IPS-18a (cell line): ENCODE measurements around the gene FAM135A.
A peak's percentile ranks its signal among the peaks of the same experiment; 100 is the strongest.
"Not testable (repeated sequence)": the region's sequence is repeated elsewhere in the genome, so short reads cannot be mapped to it uniquely, and the experiment has no call there.

Experiments
- H3K27ac ChIP-seq: one replicate; pipeline ENCODE4 v1.5.1; 2013; ENCODE audit warnings: low read length
- H3K27me3 ChIP-seq: one replicate; pipeline ENCODE4 v1.6.1; 2013; ENCODE audit warnings: mild to moderate bottlenecking, low read length; ENCODE audit not compliant: control insufficient read depth, insufficient read depth
- H3K36me3 ChIP-seq: one replicate; pipeline ENCODE4 v1.6.1; 2013; ENCODE audit warnings: low read depth, low read length; ENCODE audit not compliant: control insufficient read depth
- H3K4me1 ChIP-seq: one replicate; pipeline ENCODE4 v1.6.1; 2013; ENCODE audit warnings: low read depth, low read length; ENCODE audit not compliant: control insufficient read depth
- H3K4me3 ChIP-seq: one replicate; pipeline ENCODE4 v1.5.1; 2013; ENCODE audit warnings: low read length
- H3K9ac ChIP-seq: one replicate; pipeline ENCODE4 v1.6.1; 2013; ENCODE audit warnings: mild to moderate bottlenecking, low read length, moderate library complexity
- H3K9me3 ChIP-seq: one replicate; pipeline ENCODE4 v1.6.1; 2013; ENCODE audit warnings: low read depth, low read length; ENCODE audit not compliant: control insufficient read depth

The FAM135A gene

GRCh38 chr6:70552286-70552940 is 139.1 kb downstream of the FAM135A start:
- not testable (repeated sequence) for H3K36me3 ChIP-seq, H3K4me3 ChIP-seq, H3K9me3 ChIP-seq, H3K4me1 ChIP-seq, H3K9ac ChIP-seq, H3K27ac ChIP-seq, H3K27me3 ChIP-seq

GRCh38 chr6:70552974-70553373 is 139.7 kb downstream of the FAM135A start:
- H3K36me3 ChIP-seq, result no peaks in the 10 kb centered on the region
- peaks cover 4% of the 10 kb centered on the region for H3K4me1 ChIP-seq
- H3K27ac ChIP-seq, result no peak overlapping the region
- no peaks in the 10 kb centered on the region for H3K9me3 ChIP-seq
- no peak overlapping the region for H3K9ac ChIP-seq
- H3K27me3 ChIP-seq, result no peaks in the 10 kb centered on the region
- no peak overlapping the region for H3K4me3 ChIP-seq

GRCh38 chr6:70557998-70558397 is 144.7 kb downstream of the FAM135A start:
- Histone ChIP-seq H3K4me3 (no peak overlapping the region), H3K9me3 (no peaks in the 10 kb centered on the region), H3K27me3 (no peaks in the 10 kb centered on the region), H3K36me3 (no peaks in the 10 kb centered on the region), H3K27ac (no peak overlapping the region), H3K4me1 (no peaks in the 10 kb centered on the region), H3K9ac (no peak overlapping the region)

- H3K9me3 ChIP-seq, H3K27me3 ChIP-seq, H3K36me3 ChIP-seq, H3K4me3 ChIP-seq, H3K9ac ChIP-seq, H3K27ac ChIP-seq: not testable (repeated sequence)
- H3K4me1 ChIP-seq, result peaks cover 11% of the 10 kb centered on the region
Observed at GRCh38 chr6:70562401-70562800, 149.1 kb downstream of the FAM135A start.

- Histone ChIP-seq H3K27ac (no peak overlapping the region), H3K9ac (no peak overlapping the region), H3K9me3 (no peaks in the 10 kb centered on the region), H3K4me1 (peaks cover 11% of the 10 kb centered on the region), H3K36me3 (no peaks in the 10 kb centered on the region), H3K27me3 (no peaks in the 10 kb centered on the region), H3K4me3 (no peak overlapping the region)
Observed at GRCh38 chr6:70563530-70563929, 150.2 kb downstream of the FAM135A start.

GRCh38 chr6:70566751-70567382 is 153.6 kb downstream of the FAM135A start, which contains the start of gene SDHAF4:
Gene SDHAF4, plus strand, starts transcription at chr6:70566930. Its CDS starts 11 bp downstream, at chr6:70566941.
- H3K9ac ChIP-seq, result peak within 1 kb of the TSS; percentile 88
- peak within 1 kb of the TSS; percentile 78 for H3K4me3 ChIP-seq
- no peaks in the 10 kb centered on the region for H3K9me3 ChIP-seq
- H3K27me3 ChIP-seq, result no peaks in the 10 kb centered on the region
- peaks cover 11% of the 10 kb centered on the region for H3K4me1 ChIP-seq
- peak within 1 kb of the TSS; percentile 41 for H3K27ac ChIP-seq
- no peaks in the 10 kb centered on the region for H3K36me3 ChIP-seq

- no peaks in the 10 kb centered on the region for H3K9me3 ChIP-seq
- H3K36me3 ChIP-seq, result peaks cover 3% of the 10 kb centered on the region
- H3K4me1 ChIP-seq, result no peaks in the 10 kb centered on the region
- H3K9ac ChIP-seq, result no peak overlapping the region
- H3K27ac ChIP-seq, result no peak overlapping the region
- H3K27me3 ChIP-seq, result no peaks in the 10 kb centered on the region
- H3K4me3 ChIP-seq, result no peak overlapping the region
Observed at GRCh38 chr6:70574643-70575042, 161.3 kb downstream of the FAM135A start.

GRCh38 chr6:70575899-70576495 is 162.7 kb downstream of the FAM135A start:
- Histone ChIP-seq H3K9me3 (no peaks in the 10 kb centered on the region), H3K9ac (no peak overlapping the region), H3K27ac (no peak overlapping the region), H3K4me3 (no peak overlapping the region), H3K4me1 (no peaks in the 10 kb centered on the region), H3K36me3 (peaks cover 13% of the 10 kb centered on the region), H3K27me3 (no peaks in the 10 kb centered on the region)

GRCh38 chr6:70586114-70586513 is 172.8 kb downstream of the FAM135A start:
- Histone ChIP-seq H3K36me3 (peaks cover 12% of the 10 kb centered on the region), H3K27ac (no peak overlapping the region), H3K4me3 (no peak overlapping the region), H3K9me3 (no peaks in the 10 kb centered on the region), H3K4me1 (no peaks in the 10 kb centered on the region), H3K27me3 (no peaks in the 10 kb centered on the region), H3K9ac (no peak overlapping the region)

- Histone ChIP-seq H3K27me3 (no peaks in the 10 kb centered on the region), H3K9ac (no peak overlapping the region), H3K36me3 (no peaks in the 10 kb centered on the region), H3K27ac (no peak overlapping the region), H3K4me1 (no peaks in the 10 kb centered on the region), H3K4me3 (no peak overlapping the region), H3K9me3 (no peaks in the 10 kb centered on the region)
Observed at GRCh38 chr6:70590400-70590799, 177.1 kb downstream of the FAM135A start.

GRCh38 chr6:70592391-70593117 is 179.2 kb downstream of the FAM135A start:
- Histone ChIP-seq H3K4me1 (no peaks in the 10 kb centered on the region), H3K9ac (no peak overlapping the region), H3K36me3 (no peaks in the 10 kb centered on the region), H3K9me3 (no peaks in the 10 kb centered on the region), H3K27me3 (no peaks in the 10 kb centered on the region), H3K27ac (no peak overlapping the region), H3K4me3 (no peak overlapping the region)
